HG03521 (cell line): Measurements from ENCODE around the gene LRRC49.

Experiments used
- ATAC-seq: cut with Tn5 transposase; IDR thresholded peaks from one replicate; pipeline ENCODE4 v1.9.1; 2021; ENCODE audit warnings: mild to moderate bottlenecking, moderate library complexity; ENCODE audit not compliant: unreplicated experiment

The LRRC49 gene

DNA sequence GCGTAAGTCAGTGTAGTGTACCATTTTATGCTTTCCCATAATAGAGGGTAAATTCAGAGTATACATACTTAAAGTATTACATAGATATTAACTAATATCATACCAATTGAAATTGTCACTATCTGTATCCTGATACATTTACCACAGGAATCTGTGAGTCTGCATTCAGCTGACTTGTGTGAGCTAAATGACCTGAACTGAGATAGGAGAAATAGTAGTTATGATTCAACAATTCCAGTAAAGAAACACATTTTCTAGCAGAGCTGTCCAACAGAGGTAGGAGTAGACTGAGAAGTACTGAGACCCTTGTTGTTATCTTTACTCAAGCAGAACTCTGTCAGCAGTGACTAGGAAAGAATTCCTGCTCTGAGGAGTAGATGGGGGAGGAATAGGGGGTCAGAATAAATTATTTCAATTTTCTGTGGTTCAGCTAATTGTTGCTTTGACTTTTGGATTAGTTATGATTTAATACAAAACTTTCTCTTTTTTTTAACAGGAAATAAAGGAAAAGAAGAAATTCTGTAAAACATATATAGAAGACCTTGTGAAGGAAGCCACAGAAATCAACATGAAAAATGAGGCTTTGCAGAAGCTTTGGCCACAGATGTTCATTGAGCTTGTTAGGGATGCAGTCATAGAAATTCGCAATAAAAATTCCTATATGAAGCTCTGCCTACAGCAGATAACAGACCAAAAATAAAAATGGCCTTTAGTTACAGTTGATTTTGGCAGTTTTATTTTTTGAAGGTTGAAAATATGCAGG lies 156.5 kb downstream of the LRRC49 start:
- no peak for ATAC-seq

DNA sequence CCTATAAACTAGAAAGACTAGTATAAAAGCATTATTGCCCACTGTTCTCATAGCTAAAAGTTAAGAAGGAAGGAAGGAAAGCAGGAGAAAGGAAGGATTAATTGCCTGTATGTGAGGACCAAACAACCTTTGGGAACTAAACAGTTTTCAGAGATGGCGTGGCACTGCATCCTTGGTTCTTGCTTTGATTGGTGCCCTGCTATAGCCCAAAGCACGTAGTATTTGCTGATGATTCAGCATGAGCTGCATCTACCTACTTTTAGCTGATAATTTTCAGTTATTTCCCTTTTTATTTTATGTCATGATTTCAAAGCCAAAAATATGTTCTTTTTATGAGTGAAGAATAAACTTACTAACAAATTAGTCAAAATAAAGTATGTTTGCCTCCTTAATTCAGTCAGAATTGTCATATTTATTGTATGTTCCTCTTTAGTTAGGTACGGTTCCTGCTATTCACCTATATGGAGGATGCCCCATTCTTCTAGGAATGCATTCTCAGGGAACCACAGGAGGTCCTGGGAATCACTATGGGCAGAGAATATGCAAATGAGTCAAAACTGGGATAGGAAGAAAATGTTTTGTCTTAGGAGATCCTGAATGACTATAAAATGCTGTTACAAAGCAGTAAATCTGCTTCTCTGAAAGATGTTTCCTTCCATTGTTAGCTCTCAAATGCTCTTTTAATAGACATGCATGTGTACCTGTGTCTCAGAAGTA lies 157.2 kb downstream of the LRRC49 start:
- no peak for ATAC-seq

DNA sequence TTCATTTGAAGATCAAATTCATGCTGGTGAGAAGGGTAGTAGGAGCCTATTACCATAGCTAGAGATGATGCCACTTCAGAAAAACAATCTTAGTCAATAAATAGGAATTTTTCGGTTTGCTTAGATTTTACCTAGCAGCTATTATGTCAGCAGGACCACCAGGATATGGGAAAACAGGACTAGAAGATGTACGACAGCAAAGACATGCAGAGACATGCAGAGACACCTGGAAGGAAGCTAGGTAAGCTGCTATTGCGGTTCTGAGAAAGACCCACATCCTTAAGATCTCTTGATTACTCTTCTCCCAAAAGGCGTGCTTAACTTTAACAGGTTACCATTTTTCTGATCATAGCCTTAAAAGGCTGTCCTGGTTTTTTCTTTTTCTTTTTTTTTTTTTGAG lies 157.8 kb downstream of the LRRC49 start:
- ATAC-seq = no peak

DNA sequence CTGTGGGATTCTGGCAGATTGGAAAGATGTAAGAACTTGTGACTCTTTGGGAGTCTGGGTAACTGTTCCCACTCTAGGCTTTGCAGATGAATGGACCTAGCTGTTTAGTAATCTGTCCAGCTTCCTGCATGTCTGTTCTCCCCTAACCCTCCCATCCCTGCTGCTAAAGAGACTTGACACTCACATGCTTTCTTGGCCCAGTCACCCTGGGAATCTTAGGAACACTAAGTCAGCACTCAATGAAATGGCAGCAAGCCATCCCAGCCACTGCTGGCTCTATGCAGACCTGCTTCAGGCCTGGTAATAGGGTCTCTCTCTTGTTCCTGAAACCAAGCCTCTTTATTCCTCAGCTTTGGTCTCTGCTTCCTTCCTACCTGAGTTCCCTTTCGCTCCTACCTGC lies 158.9 kb downstream of the LRRC49 start:
- no peak for ATAC-seq

DNA sequence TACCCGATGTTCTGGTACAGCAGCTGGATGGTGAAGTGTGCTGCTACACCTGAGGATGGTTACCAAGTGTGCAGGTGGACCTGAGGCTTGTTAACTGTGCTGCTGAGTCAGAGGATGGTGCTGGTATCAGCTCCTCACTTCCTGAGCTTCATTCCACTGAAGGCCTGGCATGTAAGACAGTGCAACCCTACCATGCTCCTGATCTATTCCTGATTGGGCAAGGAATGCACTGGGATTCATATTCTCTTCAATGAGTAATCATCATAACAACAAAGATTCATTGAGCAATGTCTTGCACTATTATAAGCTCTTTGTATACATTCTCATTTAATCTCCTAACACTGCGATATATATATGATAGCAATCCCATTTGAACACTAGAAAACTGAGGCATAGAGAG lies 159.7 kb downstream of the LRRC49 start:
- no peak for ATAC-seq

DNA sequence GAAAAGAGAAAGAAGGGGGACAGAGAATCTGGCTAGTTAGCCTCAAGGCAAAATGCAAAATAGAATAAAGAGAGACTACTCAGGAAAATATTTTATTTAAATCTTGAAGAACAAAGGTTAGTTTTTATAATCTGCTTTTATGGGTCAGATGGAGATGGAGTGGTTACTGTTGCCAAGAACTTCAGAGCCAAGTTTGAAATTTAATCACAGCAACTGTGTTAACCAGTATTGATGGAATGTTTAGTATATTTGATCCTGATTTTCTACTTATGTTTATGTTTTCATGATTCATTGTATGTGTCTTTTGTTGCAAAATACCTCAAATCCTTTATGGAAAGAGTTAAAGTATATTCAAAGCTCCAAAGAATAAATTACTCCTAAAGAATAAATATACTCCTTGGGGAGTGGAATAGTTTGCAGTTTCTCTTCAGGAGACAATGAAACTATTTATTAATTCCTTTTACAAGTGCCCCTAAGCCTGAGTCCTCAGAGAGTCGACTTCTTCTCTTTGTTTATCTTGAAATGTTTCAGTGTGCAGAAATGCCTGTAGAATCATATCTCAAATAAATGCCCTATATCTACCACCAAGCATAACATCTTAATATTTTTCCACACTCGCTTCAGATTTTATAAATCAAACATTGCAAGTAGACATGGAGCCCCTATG lies 161.8 kb downstream of the LRRC49 start:
- ATAC-seq = no peak

DNA sequence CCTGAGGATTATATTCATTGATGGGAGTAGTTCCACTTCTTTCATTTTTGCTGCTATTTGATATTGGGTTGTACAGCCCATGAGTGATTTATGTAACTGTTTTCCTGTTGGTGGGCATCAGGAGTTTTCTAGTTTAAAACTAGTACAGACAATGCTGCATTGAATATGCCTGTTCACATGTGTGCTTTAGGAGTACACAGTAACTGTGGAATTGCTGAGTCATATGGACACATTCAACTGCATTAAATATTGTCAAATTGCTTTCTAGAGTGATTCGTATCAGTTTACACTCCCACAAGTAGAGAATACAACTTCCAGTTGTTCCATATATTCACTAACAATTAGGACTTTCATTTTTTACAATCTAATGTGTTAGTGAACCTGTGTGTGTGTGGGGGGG lies 162.8 kb downstream of the LRRC49 start:
- no peak for ATAC-seq

DNA sequence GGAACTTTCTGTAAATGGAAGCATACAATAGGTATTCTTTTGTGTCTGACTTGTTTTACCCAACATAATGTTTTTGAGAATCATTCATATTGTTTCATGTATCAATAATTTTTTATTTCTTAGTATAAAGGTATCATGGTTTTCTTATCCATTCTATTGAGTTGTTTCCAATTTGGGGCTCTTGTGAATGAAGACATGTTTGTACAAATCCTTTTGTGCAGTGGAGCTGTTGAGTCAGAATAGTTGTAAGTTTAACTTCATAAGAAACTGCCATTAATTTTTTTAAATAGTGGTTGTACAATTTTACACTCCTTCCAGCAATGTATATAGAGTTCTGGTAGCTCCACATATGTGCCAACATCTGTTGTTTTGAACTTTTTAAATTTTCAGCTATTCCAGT lies 163.5 kb downstream of the LRRC49 start:
- ATAC-seq = no peak

DNA sequence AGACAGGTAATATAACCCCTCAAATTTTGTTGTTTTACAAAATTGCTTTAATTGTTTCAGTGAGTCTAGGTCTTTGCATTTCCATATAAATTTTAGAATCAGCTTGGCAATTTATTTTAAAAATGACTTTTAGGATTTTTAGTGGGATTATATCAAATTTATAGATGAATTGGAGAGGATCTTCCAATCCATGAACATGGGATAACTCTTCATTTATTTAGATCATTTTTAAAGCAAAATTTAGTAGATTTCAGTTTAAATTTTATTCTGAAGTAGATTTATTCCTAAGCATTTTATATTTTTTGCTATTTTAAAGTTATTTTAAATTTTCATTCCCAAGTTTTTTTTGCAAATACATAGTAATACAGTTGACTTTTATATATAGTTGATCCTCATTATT lies 164.5 kb downstream of the LRRC49 start:
- no peak for ATAC-seq

DNA sequence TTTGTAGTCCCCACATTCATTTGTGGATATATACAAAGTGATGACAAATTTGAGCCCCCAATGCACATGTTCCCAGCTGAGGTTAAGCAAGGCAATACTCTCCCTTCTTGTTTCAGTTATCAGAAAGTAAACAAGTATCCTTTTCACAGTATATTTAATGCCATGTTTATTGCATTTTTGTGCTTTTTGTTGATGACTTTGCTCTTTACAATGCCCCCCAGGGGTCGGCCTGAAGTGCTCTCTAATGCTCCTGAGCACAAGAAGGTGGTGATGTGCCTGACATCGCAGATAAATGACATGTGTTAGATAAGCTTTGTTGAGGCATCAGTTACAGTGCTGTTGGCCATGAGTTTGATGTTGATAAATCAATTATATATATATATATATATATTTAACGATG lies 165.0 kb downstream of the LRRC49 start:
- ATAC-seq = no peak

DNA sequence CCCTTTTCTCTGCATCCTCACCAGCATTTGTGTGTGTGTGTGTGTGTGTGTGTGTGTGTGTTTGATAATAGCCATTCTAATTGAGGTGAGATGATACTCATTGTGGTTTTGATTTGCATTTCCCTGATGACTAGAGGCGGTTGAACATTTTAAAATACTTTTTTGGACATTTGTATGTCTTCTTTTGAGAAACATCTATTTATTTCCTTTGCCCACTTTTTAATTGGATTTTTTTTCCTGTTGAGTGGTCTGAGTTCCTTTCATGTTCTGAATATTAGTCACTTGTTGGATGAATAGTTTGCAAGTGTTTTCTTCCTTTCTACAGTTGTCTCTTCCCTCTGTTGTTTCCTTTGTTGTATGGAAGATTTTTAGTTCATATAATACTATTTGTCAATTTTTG lies 168.4 kb downstream of the LRRC49 start:
- no peak for ATAC-seq

DNA sequence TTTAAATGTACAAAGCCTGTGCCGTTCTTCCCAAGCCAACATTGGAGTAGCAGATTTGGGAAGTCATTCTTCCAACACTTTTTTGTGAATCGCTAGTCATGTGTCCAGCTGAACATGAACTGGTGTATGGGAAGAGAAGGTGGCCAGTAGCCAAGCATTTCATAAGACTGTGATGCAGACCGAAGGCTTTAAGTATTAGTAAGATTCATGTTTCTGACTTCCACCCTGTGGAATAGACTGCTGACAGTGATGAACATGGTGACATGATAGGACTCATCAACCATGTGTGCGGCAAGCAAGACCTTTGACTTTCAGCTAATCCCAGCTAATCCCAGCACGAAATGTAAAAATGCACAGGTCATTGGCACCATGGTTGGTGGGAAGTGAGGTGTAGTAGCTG lies 174.4 kb downstream of the LRRC49 start:
- ATAC-seq = no peak

DNA sequence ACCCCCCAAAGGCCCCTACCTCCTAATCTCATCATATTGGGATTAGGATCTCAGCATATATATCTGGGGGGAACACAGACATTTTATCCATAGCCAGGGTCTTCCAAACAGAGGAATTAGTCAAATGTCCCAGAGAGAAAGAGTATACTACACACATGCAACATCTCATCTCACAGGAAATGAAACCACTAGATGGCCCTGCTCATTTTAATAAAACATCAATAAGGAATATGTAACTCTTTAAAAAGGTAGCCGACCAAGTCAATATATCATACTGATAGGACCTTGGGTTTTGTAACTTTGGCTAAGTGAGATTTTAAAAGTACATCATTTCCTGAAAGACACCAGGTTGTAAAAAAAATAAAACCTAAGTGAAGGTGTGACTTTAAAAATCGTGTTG lies 177.1 kb downstream of the LRRC49 start:
- no peak for ATAC-seq

DNA sequence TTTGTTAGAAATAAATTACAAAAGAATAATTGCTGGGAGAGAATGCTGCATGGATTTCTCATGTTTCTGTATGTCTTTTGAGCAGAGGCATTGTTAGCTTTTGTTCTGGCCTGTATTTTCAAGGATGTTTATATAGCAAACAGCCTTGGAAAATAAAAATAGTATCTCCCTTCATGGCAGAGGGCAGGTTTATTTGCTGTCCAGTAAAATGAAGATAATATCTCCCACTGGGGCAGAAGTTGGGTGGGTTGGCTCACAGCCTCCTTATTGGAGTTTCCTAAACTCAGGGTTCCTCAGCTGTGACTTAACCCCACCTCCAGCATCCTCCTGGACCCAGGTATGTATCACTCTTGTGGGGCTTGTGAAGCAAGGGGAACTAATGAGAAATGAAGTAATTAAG lies 178.9 kb downstream of the LRRC49 start:
- ATAC-seq = no peak

DNA sequence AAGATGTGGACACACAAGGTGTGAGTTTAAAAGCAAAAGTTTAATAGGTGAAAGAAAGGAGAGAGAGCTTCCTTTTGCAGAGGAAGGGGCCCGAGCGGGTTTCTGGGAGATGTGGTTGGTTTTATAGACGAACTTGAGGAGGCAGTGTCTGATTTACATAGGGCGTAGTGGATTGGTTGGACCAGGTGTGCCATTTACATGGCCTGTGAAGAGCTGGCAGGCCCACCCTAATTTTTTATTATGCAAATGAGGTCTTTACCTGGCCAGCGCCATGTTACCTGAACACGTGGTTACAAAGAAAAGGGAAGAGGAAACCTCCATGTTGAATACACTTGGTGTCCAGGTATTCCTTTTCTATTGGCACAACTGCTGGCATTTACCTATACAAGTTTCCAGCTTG lies 179.8 kb downstream of the LRRC49 start:
- ATAC-seq = no peak

DNA sequence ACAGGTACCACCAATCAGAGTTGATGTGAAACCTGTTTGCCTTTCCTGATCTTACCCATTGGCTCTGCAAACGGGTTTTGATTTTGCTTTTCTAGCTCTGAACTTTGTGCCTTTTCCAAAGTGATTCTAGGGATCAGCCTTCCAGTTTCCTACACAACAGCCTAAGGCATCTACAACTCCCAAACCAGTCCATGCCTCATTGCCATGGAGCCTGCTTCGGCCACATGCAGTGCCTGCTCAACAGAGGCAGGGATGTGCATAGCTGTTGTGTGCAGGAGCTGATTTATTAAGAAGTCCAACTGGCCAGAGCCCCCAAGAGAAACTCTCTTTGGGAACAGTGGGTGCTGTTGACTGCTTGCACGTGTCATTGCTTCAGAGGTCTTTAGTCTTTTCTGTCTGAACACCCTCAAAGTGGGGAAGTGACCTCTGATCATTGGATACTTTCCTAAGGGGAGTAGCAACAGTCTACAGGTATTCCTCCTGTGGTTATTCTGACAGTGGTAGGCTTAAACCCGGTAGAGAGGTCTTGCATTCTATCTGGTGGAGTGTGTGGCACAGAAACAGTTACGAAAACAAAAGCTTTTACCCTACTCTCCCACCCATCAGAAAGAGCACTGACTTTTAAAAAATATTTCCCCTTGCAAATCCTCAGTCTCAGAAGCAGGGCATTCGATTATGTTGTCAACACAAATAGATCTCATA lies 186.0 kb downstream of the LRRC49 start:
- ATAC-seq = no peak

DNA sequence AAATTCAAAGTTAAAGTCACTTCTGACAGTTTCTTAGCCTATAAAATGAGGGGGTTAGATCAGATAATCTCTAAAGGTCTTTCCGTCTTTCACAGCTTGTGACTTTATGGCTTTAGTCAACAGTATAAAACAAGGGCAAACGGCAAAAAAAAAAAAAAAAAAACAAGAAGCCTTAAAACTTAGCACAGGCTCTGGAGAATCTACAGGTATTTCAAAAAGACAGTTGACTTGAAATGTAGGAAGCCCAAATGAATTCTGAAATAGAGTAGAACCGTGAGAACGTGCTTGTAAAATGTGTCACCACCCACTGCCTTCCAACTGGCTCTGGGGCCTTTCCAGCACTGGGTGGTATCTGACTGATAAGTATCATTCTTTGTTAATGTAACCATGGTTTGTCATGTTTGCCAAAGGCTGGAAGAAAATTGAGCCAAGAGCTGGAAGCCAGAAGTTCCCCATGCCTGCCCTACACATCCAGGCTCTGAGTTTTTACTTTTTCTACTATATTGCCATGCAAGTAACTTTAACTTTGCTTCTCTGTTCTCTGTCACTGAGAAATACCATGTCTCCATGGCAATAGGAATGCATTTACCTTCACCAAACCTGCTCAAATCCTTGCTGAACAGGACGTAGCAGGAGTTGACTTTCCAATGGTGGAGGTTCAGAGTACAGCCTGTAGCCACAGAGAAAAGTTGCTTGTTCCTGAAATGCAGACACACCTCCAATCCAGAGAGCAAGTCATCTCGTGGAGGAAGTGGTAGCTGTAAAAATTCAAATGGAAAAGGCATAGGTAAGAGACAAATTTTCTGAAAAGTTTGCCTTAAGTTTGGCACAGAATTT lies 186.8 kb downstream of the LRRC49 start:
- no peak for ATAC-seq

DNA sequence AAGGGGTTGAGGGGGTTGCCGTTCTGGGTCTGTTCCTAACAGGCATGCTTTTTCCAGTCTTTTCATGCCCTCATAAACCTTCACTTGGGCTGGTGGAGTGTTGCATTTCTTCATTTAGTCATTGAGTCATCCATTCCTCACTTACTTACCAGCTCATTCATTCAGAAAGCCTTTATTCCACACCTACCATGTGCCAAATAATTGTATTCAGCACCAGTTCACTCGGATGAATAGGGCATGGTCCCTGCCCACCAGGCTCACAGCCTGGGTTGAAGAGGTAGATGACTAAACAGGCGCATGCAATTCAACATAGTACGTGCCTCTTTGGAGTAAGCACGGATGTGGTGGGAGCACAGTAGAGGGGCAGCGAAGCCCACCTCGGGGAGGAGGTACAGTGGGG lies 187.5 kb downstream of the LRRC49 start:
- ATAC-seq = no peak

DNA sequence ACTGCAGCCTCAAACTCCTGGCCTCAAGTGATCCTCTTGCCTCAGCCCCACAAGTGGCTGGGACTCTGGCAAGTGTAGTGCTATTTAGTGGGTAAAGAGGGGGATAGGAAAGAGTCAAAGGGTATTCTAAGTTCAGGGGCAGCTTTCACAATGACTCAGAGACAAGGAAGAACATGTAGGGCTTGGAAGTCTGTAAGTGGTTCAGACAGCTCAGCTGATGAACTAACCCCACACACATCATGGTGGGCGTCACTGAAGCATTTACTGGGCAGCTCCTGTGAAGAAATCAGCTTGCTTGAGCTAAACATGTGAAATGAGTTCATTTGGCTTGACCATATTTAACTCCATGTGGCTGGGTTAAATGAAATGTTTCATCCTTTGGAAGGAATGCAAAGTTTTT lies 188.1 kb downstream of the LRRC49 start:
- no peak for ATAC-seq

DNA sequence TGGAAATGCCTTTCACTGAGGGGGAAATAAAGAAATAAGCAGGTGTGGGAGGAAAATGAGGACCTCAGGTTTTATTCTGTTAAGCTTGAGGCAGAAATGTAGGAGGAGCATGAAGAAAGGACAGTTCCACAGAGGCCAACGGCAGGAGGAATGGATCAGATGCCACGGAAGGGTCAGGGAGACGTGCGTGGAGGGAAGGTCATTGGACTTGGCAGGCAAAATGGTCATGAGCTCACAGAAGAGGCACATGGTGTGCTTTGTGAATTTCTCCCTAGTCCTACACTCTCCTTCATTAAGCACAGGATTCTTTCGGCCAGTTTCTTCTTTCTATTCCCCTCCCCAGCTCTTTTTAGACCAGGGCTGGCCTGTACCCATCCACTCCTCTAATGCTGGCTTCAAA lies 190.2 kb downstream of the LRRC49 start:
- ATAC-seq = no peak

DNA sequence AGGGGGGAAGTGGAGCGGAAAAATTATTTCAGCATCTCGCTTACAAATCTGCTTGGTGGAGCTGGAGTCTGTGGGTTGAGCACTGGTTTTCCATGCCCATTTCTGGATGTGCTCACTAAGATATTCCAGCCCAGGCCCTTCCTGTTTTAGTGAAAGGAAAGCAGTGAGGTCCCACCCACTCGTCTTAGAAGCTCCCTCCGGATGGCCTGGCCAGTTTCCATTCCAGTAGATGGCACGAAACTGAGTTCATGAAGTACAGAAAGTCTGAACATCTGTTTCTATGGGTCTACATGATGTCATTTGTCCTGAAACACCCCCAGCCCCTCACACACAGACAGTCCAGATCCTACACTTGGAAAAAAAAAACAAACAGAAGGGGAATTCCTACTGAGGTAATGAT lies 190.7 kb downstream of the LRRC49 start:
- no peak for ATAC-seq
